Lung (tissue), 12 donors: ENCODE measurements around the gene DAAM1. TPM values are rescaled to one million over a fixed set of nuclear protein-coding genes. Genes with fewer than 3 reads are reported as not detected.

Source experiments
- ATAC-seq: fragments of 200-7000 bp; cut with Tn5 transposase; one replicate; pipeline ENCODE4 v1.9.1; 2020; ENCODE audit warnings: moderate number of reproducible peaks; ENCODE audit not compliant: insufficient read depth, low FRiP score
- DNase-seq, 3 donors: peaks; one replicate each; pipeline ENCODE4 v3.0.0-alpha.2; 2013 to 2017
- H3K27ac ChIP-seq, 2 donors: one replicate each; pipeline ENCODE4 v1.5.1; 2013; ENCODE audit warnings: mild to moderate bottlenecking in 2 of 2, moderate library complexity in 2 of 2, control low read depth in 1 of 2, inconsistent platforms in 1 of 2, low read depth in 1 of 2, low read length in 1 of 2
- H3K27me3 ChIP-seq, 3 donors: one replicate each; pipeline ENCODE4 v1.5.1; 2013; ENCODE audit warnings: low read length in 2 of 3; ENCODE audit not compliant: control insufficient read depth in 3 of 3, insufficient read depth in 3 of 3
- H3K36me3 ChIP-seq, 4 donors: one replicate each; pipeline ENCODE4 v1.5.1; 2013; ENCODE audit warnings: low read length in 4 of 4, mild to moderate bottlenecking in 1 of 4, moderate library complexity in 1 of 4; ENCODE audit not compliant: control insufficient read depth in 4 of 4, insufficient read depth in 4 of 4
- H3K4me1 ChIP-seq, 5 donors: one replicate each; pipeline ENCODE4 v1.5.1; 2013; ENCODE audit warnings: low read length in 5 of 5, mild to moderate bottlenecking in 2 of 5, moderate library complexity in 1 of 5; ENCODE audit not compliant: control insufficient read depth in 5 of 5, insufficient read depth in 5 of 5
- H3K4me3 ChIP-seq: one replicate; pipeline ENCODE4 v1.5.1; 2013; ENCODE audit warnings: mild to moderate bottlenecking, control low read depth, moderate library complexity
- H3K9ac ChIP-seq, 2 donors: one replicate each; pipeline ENCODE4 v1.5.1; 2013; ENCODE audit warnings: low read length in 2 of 2, control low read depth in 1 of 2; ENCODE audit not compliant: insufficient read depth in 1 of 2
- H3K9me3 ChIP-seq, 4 donors: one replicate each; pipeline ENCODE4 v1.5.1; 2013; ENCODE audit warnings: low read length in 3 of 4, mild to moderate bottlenecking in 1 of 4, moderate library complexity in 1 of 4; ENCODE audit not compliant: control insufficient read depth in 4 of 4, insufficient read depth in 3 of 4
- WGBS, 2 donors: extraction: QIAGEN DNeasy Blood & Tissue Kit; methylation state at CpG; one replicate each; pipeline ENCODE4 v1.1.7; 2013; 5-methylcytosine and 5-hydroxymethylcytosine counted together
- polyA plus RNA-seq, 2 donors: library from polyadenylated mRNA; stranded (reverse); fragments of 200-250 nt; gene quantifications; one replicate each; pipeline ENCODE4 v1.2.1, GENCODE V29; 2013
- total RNA-seq, 2 donors: library from RNA; depleted of rRNA in 1 of 2; stranded (reverse); fragments of >200 nt in 1 of 2; gene quantifications; one replicate each; pipeline ENCODE4 v1.2.1, GENCODE V29; 2014 to 2021
- TF ChIP-seq, protein P1 (sequence below): IDR thresholded peaks from 2 replicates; pipeline ENCODE4 v1.5.1; 2012; ENCODE audit warnings: mild to moderate bottlenecking; ENCODE audit errors: control extremely low read depth, extremely low read depth
- donor health status: control.
- donor health status: control.
- donor health status: Bipolar disorder and iron deficiency.
- donor health status: healthy.
- donor health status: DM: yes; HTN: yes; CAD: no.

The DAAM1 gene
- total and polyA plus RNA-seq, 4 donors: 10.3 to 84.6 (median 32.6) TPM

DNA sequence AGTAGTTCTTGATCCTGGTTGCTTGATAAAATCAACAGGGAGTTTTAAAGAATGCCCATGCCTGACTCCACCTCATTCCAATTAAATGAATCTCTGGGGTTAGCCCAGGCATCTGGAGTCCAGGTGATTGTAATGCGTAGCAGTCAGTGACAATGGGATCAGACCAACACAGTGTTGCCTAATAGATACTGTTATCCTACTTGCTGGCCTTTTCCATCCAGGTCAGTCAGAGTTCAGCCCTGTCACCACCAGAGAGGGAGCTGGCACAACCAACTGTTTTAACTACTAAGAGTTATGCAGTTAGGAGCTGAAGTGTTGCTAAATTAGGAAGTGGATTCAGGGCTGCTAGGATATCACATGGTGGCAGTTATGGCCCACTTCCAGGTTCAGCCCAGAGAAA, 169.6 kb downstream of the DAAM1 start:
- no peaks in the 10 kb centered on the region for H3K27me3 ChIP-seq
- DNase-seq: peak in 1 of 3 donors; percentile 43
- H3K4me3 ChIP-seq: no peak overlapping the region
- TF ChIP-seq, protein P1, sequence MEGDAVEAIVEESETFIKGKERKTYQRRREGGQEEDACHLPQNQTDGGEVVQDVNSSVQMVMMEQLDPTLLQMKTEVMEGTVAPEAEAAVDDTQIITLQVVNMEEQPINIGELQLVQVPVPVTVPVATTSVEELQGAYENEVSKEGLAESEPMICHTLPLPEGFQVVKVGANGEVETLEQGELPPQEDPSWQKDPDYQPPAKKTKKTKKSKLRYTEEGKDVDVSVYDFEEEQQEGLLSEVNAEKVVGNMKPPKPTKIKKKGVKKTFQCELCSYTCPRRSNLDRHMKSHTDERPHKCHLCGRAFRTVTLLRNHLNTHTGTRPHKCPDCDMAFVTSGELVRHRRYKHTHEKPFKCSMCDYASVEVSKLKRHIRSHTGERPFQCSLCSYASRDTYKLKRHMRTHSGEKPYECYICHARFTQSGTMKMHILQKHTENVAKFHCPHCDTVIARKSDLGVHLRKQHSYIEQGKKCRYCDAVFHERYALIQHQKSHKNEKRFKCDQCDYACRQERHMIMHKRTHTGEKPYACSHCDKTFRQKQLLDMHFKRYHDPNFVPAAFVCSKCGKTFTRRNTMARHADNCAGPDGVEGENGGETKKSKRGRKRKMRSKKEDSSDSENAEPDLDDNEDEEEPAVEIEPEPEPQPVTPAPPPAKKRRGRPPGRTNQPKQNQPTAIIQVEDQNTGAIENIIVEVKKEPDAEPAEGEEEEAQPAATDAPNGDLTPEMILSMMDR: no peak
- no peak overlapping the region for H3K9ac ChIP-seq
- WGBS, 2 donors: 17 to 47% methylated on average over 1 of the region's 1 CpG
- H3K4me1 ChIP-seq: peaks cover 0 to 13% (median 2%) of the 10 kb centered on the region in 5 donors
- H3K9me3 ChIP-seq: no peaks in the 10 kb centered on the region
- peaks cover 7 to 45% (median 18%) of the 10 kb centered on the region in 4 donors for H3K36me3 ChIP-seq
- H3K27ac ChIP-seq: peak overlapping the region; percentile 9 to 89
- ATAC-seq: peak; percentile 71

DNA sequence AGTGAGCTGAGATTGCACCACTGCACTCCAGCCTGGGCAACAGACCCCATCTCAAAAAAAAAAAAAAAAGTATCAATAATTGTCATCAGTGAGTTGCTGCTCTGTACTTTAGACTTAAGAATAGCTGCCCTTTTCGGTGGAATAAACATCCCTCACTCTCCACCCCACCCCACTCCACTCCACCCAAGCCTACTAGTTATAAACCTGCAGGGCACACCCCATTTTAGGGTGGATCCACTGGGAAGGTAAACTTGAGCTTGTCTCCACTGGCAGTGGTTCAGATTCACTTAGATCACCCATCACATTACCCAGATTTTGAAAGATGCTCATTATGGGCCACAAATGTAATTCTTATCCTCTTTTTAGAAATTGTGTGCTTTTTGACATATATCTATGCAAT, 170.3 kb downstream of the DAAM1 start:
- Histone ChIP-seq H3K4me1 (peaks cover 0 to 13% (median 4%) of the 10 kb centered on the region in 5 donors), H3K9ac (no peak overlapping the region), H3K9me3 (no peaks in the 10 kb centered on the region), H3K36me3 (peaks cover 5 to 42% (median 15%) of the 10 kb centered on the region in 4 donors), H3K27ac (peak overlapping the region; percentile 9 to 89), H3K4me3 (no peak overlapping the region), H3K27me3 (no peaks in the 10 kb centered on the region)
- TF ChIP-seq, protein P1: no peak
- ATAC-seq (no peak), DNase-seq (no peak)
- WGBS, 2 donors: 62 to 80% methylated on average over 1 of the region's 1 CpG

DNA sequence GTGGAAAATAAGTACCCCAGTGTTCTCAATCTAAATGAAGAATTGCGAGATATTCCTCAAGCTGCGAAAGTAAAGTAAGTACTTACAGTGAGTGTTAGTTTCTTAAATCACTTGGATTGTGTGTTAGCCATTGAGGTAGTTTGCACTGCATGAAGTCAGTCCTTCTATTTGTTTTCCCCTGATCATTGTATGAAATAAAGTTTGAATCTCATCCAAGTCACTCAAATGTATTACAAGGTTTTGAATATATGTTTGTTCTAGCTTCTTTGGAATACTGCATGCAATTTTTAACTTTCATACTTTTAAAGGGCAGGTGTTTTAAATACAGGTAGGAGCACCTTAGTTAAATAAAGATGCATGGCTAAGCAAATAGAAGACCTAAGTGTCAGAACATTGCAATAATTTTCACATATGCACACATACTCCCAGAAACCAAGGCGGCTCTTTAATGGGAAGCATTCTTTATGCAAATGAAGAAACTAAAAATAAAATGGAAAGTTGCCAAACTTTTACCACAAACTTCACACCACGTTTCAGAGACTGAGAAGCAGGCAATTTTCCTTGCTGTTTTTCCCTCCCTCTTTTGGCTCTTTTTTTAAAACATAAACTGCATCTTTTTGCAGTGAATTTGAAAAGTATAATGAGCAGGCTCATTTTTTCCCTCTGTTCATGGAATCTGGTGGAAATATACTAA, 171.1 kb downstream of the DAAM1 start:
- 43 to 47% methylated on average over 4 of the region's 4 CpGs for WGBS, 2 donors
- no peak for ATAC-seq

More for the DNA sequence above, 171.1 kb downstream of the DAAM1 start:
- peaks cover 0 to 15% (median 4%) of the 10 kb centered on the region in 5 donors for H3K4me1 ChIP-seq
- no peaks in the 10 kb centered on the region for H3K9me3 ChIP-seq
- no peak overlapping the region for H3K9ac ChIP-seq
- peak in 1 of 3 donors; percentile 51 for DNase-seq
- no peaks in the 10 kb centered on the region for H3K27me3 ChIP-seq
- H3K36me3 ChIP-seq: peaks cover 5 to 36% (median 16%) of the 10 kb centered on the region in 4 donors
- TF ChIP-seq, protein P1: no peak
- peak overlapping the region in 1 of 2 donors; percentile 89 for H3K27ac ChIP-seq
- no peak overlapping the region for H3K4me3 ChIP-seq
